NCI-H526 (cell line): ENCODE measurements around the gene ADAMTSL4.

Source experiments
- DNase-seq, 2 experiments: peaks; one replicate each; lab custom pipeline; 2025; lab: John Stamatoyannopoulos, UW

The ADAMTSL4 gene

DNA sequence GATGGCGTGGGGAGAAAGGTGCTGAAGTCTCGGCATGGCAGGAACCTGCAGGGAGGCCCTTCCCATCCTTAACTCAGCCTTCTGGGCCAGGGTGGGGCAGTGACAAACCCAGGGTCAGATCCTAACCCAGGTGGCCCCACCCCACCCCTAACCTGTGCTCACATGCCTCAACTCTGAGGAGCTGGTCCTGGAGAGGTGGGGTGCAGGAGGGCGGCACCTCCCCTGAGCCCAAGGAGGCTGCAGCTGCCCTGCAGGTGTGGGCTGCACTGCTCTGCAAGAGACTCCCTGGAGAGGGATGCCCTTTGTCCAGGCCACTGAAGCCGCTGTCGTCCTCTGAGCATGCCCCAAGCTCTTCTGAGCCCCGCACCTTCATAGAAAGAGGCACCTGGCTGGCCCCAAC is 15.2 kb upstream of the ADAMTSL4 start:
- DNase-seq: no peak

DNA sequence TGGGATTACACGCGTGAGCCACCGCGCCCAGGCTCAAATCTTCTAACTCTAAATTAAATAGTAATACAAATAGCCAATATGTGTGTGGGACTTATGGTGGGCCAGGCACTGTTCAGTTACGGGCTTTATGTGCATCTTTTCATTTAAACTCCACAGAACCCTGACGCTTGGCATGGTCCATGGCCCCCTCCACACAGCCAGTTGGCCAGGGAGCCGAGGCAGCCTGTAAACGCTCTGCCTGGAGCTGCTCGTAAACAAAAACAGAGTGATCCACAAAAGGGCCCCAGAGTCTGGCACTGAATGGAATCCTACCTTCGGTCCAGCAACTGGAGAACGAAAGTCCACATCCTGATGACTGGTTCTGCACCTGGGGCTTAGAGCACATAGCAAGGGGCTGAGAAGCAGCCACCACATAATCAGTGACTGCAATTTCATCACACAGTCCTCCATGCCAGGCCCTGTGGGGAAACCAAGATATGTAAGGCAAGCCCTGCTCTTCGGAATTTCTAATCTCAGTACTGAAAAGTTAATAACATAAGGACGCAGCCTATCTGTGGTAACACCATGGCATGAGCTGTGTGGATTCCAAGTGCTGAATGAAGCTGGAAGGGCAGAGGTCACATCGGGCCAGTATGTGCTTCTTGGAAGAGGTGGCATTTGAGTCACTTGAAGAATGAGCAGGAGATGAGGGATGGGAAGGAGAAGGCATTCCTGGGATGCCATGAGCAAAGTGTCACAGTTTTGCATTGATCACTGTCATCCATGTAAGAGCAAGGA is 13.5 kb upstream of the ADAMTSL4 start:
- DNase-seq: no peak

GRCh38 chr1:150536836-150537731 is 12.1 kb upstream of the ADAMTSL4 start:
- no peak for DNase-seq

GRCh38 chr1:150537732-150538684 is 11.2 kb upstream of the ADAMTSL4 start:
- DNase-seq: no peak

- no peak for DNase-seq
Measured at GRCh38 chr1:150543500-150544143, 5.6 kb upstream of the ADAMTSL4 start.

DNA sequence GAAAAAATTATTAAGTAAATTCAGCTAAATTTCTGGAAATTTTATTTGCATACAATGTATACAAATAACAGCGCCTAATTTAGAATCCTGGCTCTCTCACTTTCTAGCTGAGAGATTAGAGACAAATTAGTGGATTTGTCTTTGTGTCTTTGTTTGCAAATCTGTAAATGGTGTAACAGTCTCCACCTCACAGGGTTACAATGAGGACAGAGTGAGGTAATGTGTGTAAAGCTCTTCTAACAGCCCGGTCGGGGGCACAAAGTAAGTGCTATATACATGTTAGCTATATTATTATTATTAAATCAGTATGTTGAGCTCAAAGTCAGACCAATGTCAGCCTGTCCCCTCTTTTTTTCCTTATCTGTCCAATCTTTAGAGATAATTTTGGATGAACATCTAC is 5.0 kb upstream of the ADAMTSL4 start:
- no peak for DNase-seq

DNA sequence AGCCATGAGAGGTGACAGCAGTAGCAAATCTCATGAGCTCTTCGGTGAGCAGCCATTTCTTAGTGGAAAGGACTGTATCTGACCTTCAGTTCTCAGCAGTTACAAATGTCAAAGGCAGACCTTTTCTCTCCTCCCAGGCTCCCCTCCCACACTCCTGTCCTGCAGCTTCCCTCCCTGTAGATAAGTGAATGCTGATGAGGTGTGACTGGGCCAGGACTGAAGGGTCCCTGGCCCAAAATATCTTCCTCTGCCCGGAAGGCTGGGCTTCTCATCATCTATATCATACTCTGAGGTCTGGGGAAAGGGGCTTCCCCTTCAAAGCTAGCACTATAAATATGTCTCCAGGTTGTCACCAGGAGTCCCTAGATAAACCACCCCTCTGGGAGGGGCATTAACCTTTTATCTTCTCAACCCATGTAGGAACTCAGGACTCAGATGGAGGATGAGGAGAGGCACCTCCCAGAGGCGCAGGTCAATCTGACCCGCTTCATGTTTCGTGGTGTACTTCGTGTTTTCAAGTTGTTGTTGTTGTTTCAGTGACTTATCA is 3.6 kb upstream of the ADAMTSL4 start:
- DNase-seq: no peak

- DNase-seq: no peak
Measured at GRCh38 chr1:150546294-150546937, 2.8 kb upstream of the ADAMTSL4 start.

- no peak for DNase-seq
Measured at GRCh38 chr1:150548324-150548631, 930 bp upstream of the ADAMTSL4 start.

DNA sequence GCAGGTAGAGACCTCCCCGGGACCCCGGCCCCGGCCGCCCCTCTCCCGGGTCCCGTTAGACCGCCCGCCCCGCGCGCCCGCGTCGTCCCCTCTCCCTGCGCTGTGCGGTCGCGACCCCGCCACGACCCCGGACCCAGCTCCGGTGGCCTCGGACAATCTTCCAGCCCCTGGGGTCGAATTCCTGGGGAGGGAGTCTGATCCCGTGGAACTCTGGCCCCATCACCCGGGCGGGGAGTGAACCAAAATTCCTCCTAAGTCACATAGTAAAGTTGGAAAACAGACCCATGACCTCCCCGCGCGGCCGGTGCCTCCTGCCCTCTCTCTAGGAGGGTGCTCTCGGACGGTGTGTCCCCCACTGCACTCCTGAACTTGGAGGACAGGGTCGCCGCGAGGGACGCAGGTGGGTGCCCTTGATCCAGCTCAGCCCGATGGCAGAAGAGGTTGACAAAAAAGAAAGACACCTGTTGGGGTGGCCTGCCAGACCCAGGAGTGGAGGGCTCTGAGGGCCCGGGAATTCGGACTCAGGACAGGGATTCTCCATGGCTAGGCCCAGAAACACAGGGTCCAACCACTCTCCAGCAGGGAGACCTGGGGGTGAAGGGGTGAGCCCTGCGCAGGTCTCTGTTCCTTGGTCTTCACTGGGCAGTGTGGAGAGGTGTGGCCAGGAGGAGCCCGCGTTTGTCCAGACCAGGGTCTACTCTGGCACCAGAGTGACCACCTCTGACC is 451 bp downstream of the ADAMTSL4 start:
- DNase-seq: no peak

GRCh38 chr1:150550222-150551050 is 1.2 kb downstream of the ADAMTSL4 start:
- DNase-seq: peak in 1 of 2 experiments; percentile 56

- peak in 1 of 2 experiments; percentile 56 for DNase-seq
Measured at GRCh38 chr1:150551051-150551783, 2.0 kb downstream of the ADAMTSL4 start.

GRCh38 chr1:150551784-150552127 is 2.5 kb downstream of the ADAMTSL4 start:
- DNase-seq: no peak

DNA sequence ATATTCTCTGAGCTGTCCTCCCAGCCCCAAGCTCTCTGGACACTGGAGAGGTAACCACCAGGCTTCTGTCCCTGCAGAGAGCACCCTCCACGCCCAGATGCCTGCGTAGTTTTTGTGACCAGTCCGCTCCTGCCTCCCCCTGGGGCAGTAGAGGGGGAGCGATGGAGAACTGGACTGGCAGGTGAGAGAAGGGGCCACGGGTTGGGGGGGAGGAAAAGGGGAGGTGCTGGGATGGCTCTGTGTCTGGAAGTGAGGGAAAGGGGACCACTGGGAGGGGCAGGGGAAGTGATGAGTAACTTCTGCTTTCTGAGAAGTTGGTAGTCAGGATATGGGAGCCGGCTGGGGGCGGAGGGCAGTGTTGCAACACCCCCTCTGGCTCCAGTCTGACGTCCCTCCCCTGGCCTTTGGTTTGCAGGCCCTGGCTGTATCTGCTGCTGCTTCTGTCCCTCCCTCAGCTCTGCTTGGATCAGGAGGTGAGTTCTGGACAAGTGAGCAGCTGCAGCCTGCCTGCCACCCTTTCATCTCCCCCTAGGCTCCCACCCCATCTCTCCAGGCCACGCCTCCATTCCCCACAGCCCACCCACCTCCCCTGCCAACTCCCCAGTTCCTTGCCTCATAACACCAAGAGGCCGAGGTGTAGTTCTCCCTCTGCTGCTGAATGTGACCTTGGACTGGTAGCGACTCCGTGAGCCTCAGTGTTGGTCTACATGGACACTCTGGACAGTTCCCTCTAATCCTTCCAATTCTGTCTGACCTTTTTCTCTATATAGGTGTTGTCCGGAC is 3.1 kb downstream of the ADAMTSL4 start:
- DNase-seq: peak in 1 of 2 experiments; percentile 33

- no peak for DNase-seq
Measured at GRCh38 chr1:150552911-150553289, 3.7 kb downstream of the ADAMTSL4 start.

- DNase-seq: no peak
Measured at GRCh38 chr1:150553392-150554085, 4.3 kb downstream of the ADAMTSL4 start.

DNA sequence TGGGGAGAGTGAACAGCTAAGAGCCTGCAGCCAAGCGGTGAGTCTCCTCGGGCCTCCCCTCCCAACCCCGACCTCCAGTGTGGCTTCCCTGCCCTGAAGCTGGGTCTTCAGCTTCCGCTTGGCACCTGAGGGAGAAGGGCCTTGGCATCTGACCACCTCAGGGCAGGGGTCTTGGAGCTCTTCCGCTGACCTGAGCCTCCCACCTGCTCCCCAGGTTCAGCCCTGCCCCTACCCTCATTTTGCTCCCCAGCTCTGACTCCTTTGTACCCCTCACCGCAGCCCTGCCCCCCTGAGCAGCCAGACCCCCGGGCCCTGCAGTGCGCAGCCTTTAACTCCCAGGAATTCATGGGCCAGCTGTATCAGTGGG is 4.9 kb downstream of the ADAMTSL4 start:
- DNase-seq: no peak
